Gastrocnemius medialis (tissue), 4 donors: ENCODE data around the gene FNDC3A. TPM values are rescaled to one million over a fixed set of nuclear protein-coding genes. Genes with fewer than 3 reads are reported as not detected.

ENCODE experiments used
- ATAC-seq, 2 donors: fragments of 150-250 bp; one replicate each; pipeline ENCODE4 v1.9.1; 2016
- DNase-seq, 2 donors: peaks; one replicate each; pipeline ENCODE4 v3.0.0-alpha.2; 2019
- H3K27ac ChIP-seq, 4 donors: fragments of 200-600 bp; sonication (generic); 1 replicate in 1 of 4; 2 replicates in 3 of 4; pipeline ENCODE4 v1.5.1; 2016 to 2018; ENCODE audit warnings: mild to moderate bottlenecking in 2 of 4, moderate library complexity in 1 of 4
- H3K27me3 ChIP-seq, 3 donors: fragments of 200-600 bp; sonication (generic) in 2 of 3; 1 replicate in 1 of 3; 2 replicates in 2 of 3; pipeline versions ENCODE4 v1.5.1 to v1.6.0; 2016 to 2019; ENCODE audit warnings: mild to moderate bottlenecking in 1 of 3, moderate library complexity in 1 of 3
- H3K36me3 ChIP-seq, 2 donors: fragments of 200-600 bp; sonication (generic) in 1 of 2; one replicate each; pipeline ENCODE4 v1.5.1; 2017 to 2018
- H3K4me1 ChIP-seq, 2 donors: fragments of 200-600 bp; sonication (generic) in 1 of 2; one replicate each; pipeline ENCODE4 v1.5.1; 2016 to 2017; ENCODE audit warnings: mild to moderate bottlenecking in 2 of 2
- H3K4me3 ChIP-seq, 4 donors: fragments of 200-600 bp; sonication (generic) in 3 of 4; 1 replicate in 1 of 4; 2 replicates in 3 of 4; pipeline ENCODE4 v1.5.1; 2016 to 2019; ENCODE audit warnings: mild to moderate bottlenecking in 2 of 4
- H3K9me3 ChIP-seq, 3 donors: fragments of 200-600 bp; sonication (generic) in 2 of 3; 1 replicate in 1 of 3; 2 replicates in 2 of 3; pipeline ENCODE4 v1.5.1; 2016 to 2019
- CTCF ChIP-seq, 5 experiments: fragments of 450-650 bp in 3 of 5; fragments of 200-600 bp in 2 of 5; sonication (generic) in 2 of 5; IDR thresholded peaks in 4 of 5; conservative IDR thresholded peaks in 1 of 5; 1 replicate in 4 of 5; 2 replicates in 1 of 5; pipeline ENCODE4 v1.5.1; 2016 to 2019; ENCODE audit warnings: antibody characterized with exemption in 5 of 5, mild to moderate bottlenecking in 3 of 5, moderate library complexity in 3 of 5
- POLR2A ChIP-seq, 2 donors: fragments of 450-650 bp; IDR thresholded peaks; one replicate each; pipeline ENCODE4 v1.6.1; 2017; ENCODE audit warnings: antibody characterized with exemption in 2 of 2, mild to moderate bottlenecking in 2 of 2, moderate library complexity in 2 of 2
- in situ Hi-C, 4 donors: fragments of 200-750 bp; cut with MboI; loops; one replicate each; pipeline versions ENCODE4 v1.15.0 to v1.8.0; 2017; ENCODE audit warnings: low sequenced_read_pairs in 4 of 4
- intact Hi-C: fragments of 100-400 bp; cut with DNase I; formaldehyde crosslinking; loops from one replicate; pipeline ENCODE4 v1.15.1; 2023; ENCODE audit warnings: low total_unique reads
- total RNA-seq, 4 donors: library from RNA; depleted of rRNA; stranded (reverse); fragments of >200 nt; gene quantifications; one replicate each; pipeline versions ENCODE4 v1.1.0 to v1.2.3, GENCODE V29; 2016

The FNDC3A gene
- total RNA-seq, 4 donors from 2014 or later: 9.6 to 18.3 (median 10.4) TPM

- TF ChIP-seq POLR2A (IDR thresholded peaks at IDR 0.05) (no peak), CTCF (IDR thresholded peaks at IDR 0.05 in 4 of 5, conservative IDR thresholded peaks at IDR 0.05 in 1 of 5) (no peak)
- DNase-seq: no peak
- Histone ChIP-seq H3K4me1 (no peaks in the 10 kb centered on the region), H3K27me3 (no peaks in the 10 kb centered on the region), H3K9me3 (no peaks in the 10 kb centered on the region), H3K36me3 (no peaks in the 10 kb centered on the region), H3K27ac (no peak overlapping the region), H3K4me3 (no peak overlapping the region)
- intact Hi-C loops: no loop called here
- in situ Hi-C loops: no loop called here
- ATAC-seq: no peak
These were observed 44.6 kb downstream of the FNDC3A start for GRCh38 chr13:49020328-49020727.

GRCh38 chr13:49020940-49021553 is 45.3 kb downstream of the FNDC3A start:
- intact Hi-C loops (no loop called here), in situ Hi-C loops (no loop called here)
- TF ChIP-seq CTCF (IDR thresholded peaks at IDR 0.05 in 4 of 5, conservative IDR thresholded peaks at IDR 0.05 in 1 of 5) (no peak), POLR2A (IDR thresholded peaks at IDR 0.05) (no peak)
- Histone ChIP-seq H3K36me3 (no peaks in the 10 kb centered on the region), H3K4me1 (no peaks in the 10 kb centered on the region), H3K27me3 (no peaks in the 10 kb centered on the region), H3K9me3 (no peaks in the 10 kb centered on the region), H3K27ac (no peak overlapping the region), H3K4me3 (no peak overlapping the region)
- DNase-seq (no peak), ATAC-seq (no peak)

GRCh38 chr13:49021953-49022352 is 46.2 kb downstream of the FNDC3A start:
- ATAC-seq (no peak), DNase-seq (no peak)
- intact Hi-C loops (no loop called here), in situ Hi-C loops (no loop called here)
- no peak for TF ChIP-seq POLR2A (IDR thresholded peaks at IDR 0.05)
- TF ChIP-seq CTCF (IDR thresholded peaks at IDR 0.05 in 4 of 5, conservative IDR thresholded peaks at IDR 0.05 in 1 of 5): no peak
- Histone ChIP-seq H3K27me3 (no peaks in the 10 kb centered on the region), H3K4me3 (no peak overlapping the region), H3K9me3 (no peaks in the 10 kb centered on the region), H3K4me1 (no peaks in the 10 kb centered on the region), H3K27ac (no peak overlapping the region), H3K36me3 (no peaks in the 10 kb centered on the region)

GRCh38 chr13:49022472-49023144 is 46.9 kb downstream of the FNDC3A start:
- TF ChIP-seq CTCF (IDR thresholded peaks at IDR 0.05 in 4 of 5, conservative IDR thresholded peaks at IDR 0.05 in 1 of 5): no peak
- no peak for TF ChIP-seq POLR2A (IDR thresholded peaks at IDR 0.05)
- no peaks in the 10 kb centered on the region for H3K4me1 ChIP-seq
- ATAC-seq: no peak
- H3K4me3 ChIP-seq: no peak overlapping the region
- no peaks in the 10 kb centered on the region for H3K27me3 ChIP-seq
- in situ Hi-C loops (no loop called here), intact Hi-C loops (no loop called here)
- H3K9me3 ChIP-seq: no peaks in the 10 kb centered on the region
- H3K36me3 ChIP-seq: no peaks in the 10 kb centered on the region
- H3K27ac ChIP-seq: no peak overlapping the region
- no peak for DNase-seq
